Osteoblast (primary cell): ENCODE measurements around the gene ATP12A. TPM values are rescaled to one million over a fixed set of nuclear protein-coding genes. Genes with fewer than 3 reads are reported as not detected.

Experiments used
- DNase-seq: peaks from one replicate; pipeline ENCODE4 v3.0.0; 2011; ENCODE audit warnings: low spot score, mixed read lengths; ENCODE audit not compliant: insufficient read length; ENCODE audit errors: missing footprints
- H2AFZ ChIP-seq: 2 replicates; pipeline ENCODE4 v1.6.0; 2011; ENCODE audit warnings: mild to moderate bottlenecking, low read length
- H3K27ac ChIP-seq: 2 replicates; pipeline ENCODE4 v1.5.1; 2011; ENCODE audit warnings: mild to moderate bottlenecking, low read depth, low read length, moderate library complexity
- H3K27me3 ChIP-seq: 2 replicates; pipeline ENCODE4 v1.6.0; 2012; ENCODE audit warnings: mild to moderate bottlenecking, control low read depth, inconsistent platforms, low read length, moderate library complexity; ENCODE audit not compliant: insufficient read depth
- H3K36me3 ChIP-seq: 2 replicates; pipeline ENCODE4 v1.5.1; 2011; ENCODE audit warnings: mild to moderate bottlenecking, low read length, control low read depth, moderate library complexity; ENCODE audit not compliant: insufficient read depth
- H3K4me1 ChIP-seq: 2 replicates; pipeline ENCODE4 v1.5.1; 2011; ENCODE audit warnings: mild to moderate bottlenecking, low read length, control low read depth, moderate library complexity; ENCODE audit not compliant: insufficient read depth
- H3K4me2 ChIP-seq: 2 replicates; pipeline ENCODE4 v1.6.0; 2011; ENCODE audit warnings: mild to moderate bottlenecking, low read length; ENCODE audit not compliant: insufficient read depth
- H3K4me3 ChIP-seq: fragments of 200-600 bp; sonication (generic); 3 replicates; pipeline ENCODE4 v1.5.1; 2012; ENCODE audit warnings: mild to moderate bottlenecking, low read length, inconsistent platforms; ENCODE audit not compliant: insufficient read depth
- H3K79me2 ChIP-seq: 2 replicates; pipeline ENCODE4 v1.6.0; 2012; ENCODE audit warnings: mild to moderate bottlenecking, low read length, control low read depth, inconsistent platforms; ENCODE audit not compliant: insufficient read depth
- H3K9me3 ChIP-seq: 2 replicates; pipeline ENCODE4 v1.5.1; 2011; ENCODE audit warnings: low read depth, low read length, control low read depth
- H4K20me1 ChIP-seq: 2 replicates; pipeline ENCODE4 v1.6.0; 2012; ENCODE audit warnings: mild to moderate bottlenecking, low read length, control low read depth; ENCODE audit not compliant: insufficient read depth
- CTCF ChIP-seq: IDR thresholded peaks from 2 replicates; pipeline ENCODE4 v1.5.1; 2011; ENCODE audit warnings: mild to moderate bottlenecking, low read depth, low read length, moderate library complexity; ENCODE audit errors: extremely low read depth
- total RNA-seq: library from RNA; depleted of rRNA; stranded (reverse); fragments of >200 nt; gene quantifications from 2 replicates; pipeline ENCODE4 v1.2.3, GENCODE V29; 2012

The ATP12A gene
- total RNA-seq: under 0.01 TPM in 1 of 2 replicates, not detected in the other

- Histone ChIP-seq H3K4me3 (no peak within 1 kb of the TSS), H3K9me3 (no peaks in the 10 kb centered on the region), H2AFZ (no peak within 1 kb of the TSS), H3K79me2 (no peaks in the 10 kb centered on the region), H3K36me3 (no peaks in the 10 kb centered on the region), H3K4me2 (peak within 1 kb of the TSS; percentile 9), H3K4me1 (peaks cover 10% of the 10 kb centered on the region), H3K27ac (no peak within 1 kb of the TSS), H3K27me3 (peaks cover 32% of the 10 kb centered on the region), H4K20me1 (no peaks in the 10 kb centered on the region)
- no peak for DNase-seq
- TF ChIP-seq CTCF: no peak
Observed at GRCh38 chr13:24680258-24680920, at the start of gene ATP12A. Gene ATP12A (plus strand): TSS chr13:24680408. CDS start chr13:24680744, 336 bp downstream.

- Histone ChIP-seq H3K79me2 (no peaks in the 10 kb centered on the region), H3K36me3 (no peaks in the 10 kb centered on the region), H3K9me3 (no peaks in the 10 kb centered on the region), H3K27ac (no peak overlapping the region), H4K20me1 (no peaks in the 10 kb centered on the region), H3K4me1 (no peaks in the 10 kb centered on the region), H3K27me3 (no peaks in the 10 kb centered on the region), H3K4me2 (no peak overlapping the region), H2AFZ (peak overlapping the region; percentile 28), H3K4me3 (no peak overlapping the region)
- DNase-seq: no peak
- TF ChIP-seq CTCF: no peak
Observed at GRCh38 chr13:24630851-24631620, 49.2 kb upstream of the ATP12A start.

- no peak for TF ChIP-seq CTCF
- H3K4me3 ChIP-seq: no peak overlapping the region
- H2AFZ ChIP-seq: no peak overlapping the region
- no peak overlapping the region for H3K4me2 ChIP-seq
- no peak for DNase-seq
- no peaks in the 10 kb centered on the region for H3K4me1 ChIP-seq
- H3K36me3 ChIP-seq: no peaks in the 10 kb centered on the region
- no peaks in the 10 kb centered on the region for H4K20me1 ChIP-seq
- no peaks in the 10 kb centered on the region for H3K27me3 ChIP-seq
- no peak overlapping the region for H3K27ac ChIP-seq
- H3K79me2 ChIP-seq: no peaks in the 10 kb centered on the region
- no peaks in the 10 kb centered on the region for H3K9me3 ChIP-seq
Observed at GRCh38 chr13:24631922-24632321, 48.3 kb upstream of the ATP12A start.
